Hepatocyte (in vitro differentiated cells): ENCODE measurements around the gene TAF1A. TPM values are rescaled to one million over a fixed set of nuclear protein-coding genes. Genes with fewer than 3 reads are reported as not detected.

ENCODE experiments used
- DNase-seq: peaks from one replicate; pipeline ENCODE4 v3.0.0-alpha.2; 2016; ENCODE audit warnings: low spot score
- H2AFZ ChIP-seq: fragments of 200-600 bp; sonication (generic); 2 replicates; pipeline ENCODE4 v1.6.0; 2016; ENCODE audit warnings: antibody characterized with exemption, mild to moderate bottlenecking
- H3K27ac ChIP-seq: fragments of 200-600 bp; sonication (generic); 2 replicates; pipeline ENCODE4 v1.5.1; 2016; ENCODE audit warnings: mild to moderate bottlenecking
- H3K27me3 ChIP-seq: fragments of 200-600 bp; sonication (generic); 2 replicates; pipeline ENCODE4 v1.6.1; 2016
- H3K36me3 ChIP-seq: fragments of 200-600 bp; sonication (generic); replicated peaks from 2 replicates; pipeline ENCODE4 v1.5.1; 2016; ENCODE audit warnings: low read depth; ENCODE audit not compliant: insufficient read depth
- H3K4me1 ChIP-seq: fragments of 200-600 bp; sonication (generic); 2 replicates; pipeline ENCODE4 v1.5.1; 2016; ENCODE audit warnings: mild to moderate bottlenecking, moderate library complexity; ENCODE audit not compliant: insufficient read depth
- H3K4me2 ChIP-seq: fragments of 200-600 bp; sonication (generic); 2 replicates; pipeline ENCODE4 v1.6.0; 2016
- H3K4me3 ChIP-seq: fragments of 200-600 bp; sonication (generic); 2 replicates; pipeline ENCODE4 v1.5.1; 2016; ENCODE audit warnings: mild to moderate bottlenecking
- H3K79me2 ChIP-seq: fragments of 200-600 bp; sonication (generic); 2 replicates; pipeline ENCODE4 v1.6.0; 2017; ENCODE audit warnings: mild to moderate bottlenecking
- H3K9me2 ChIP-seq: fragments of 200-600 bp; sonication (generic); replicated peaks from 2 replicates; pipeline ENCODE4 v1.6.0; 2017; ENCODE audit warnings: mild to moderate bottlenecking; ENCODE audit not compliant: insufficient read depth
- H3K9me3 ChIP-seq: fragments of 200-600 bp; sonication (generic); 2 replicates; pipeline ENCODE4 v1.5.1; 2016; ENCODE audit warnings: low read depth, mild to moderate bottlenecking
- H4K20me1 ChIP-seq: fragments of 200-600 bp; sonication (generic); 2 replicates; pipeline ENCODE4 v1.6.0; 2016; ENCODE audit warnings: mild to moderate bottlenecking; ENCODE audit not compliant: insufficient read depth, poor library complexity, severe bottlenecking
- CTCF ChIP-seq: fragments of 200-600 bp; sonication (generic); IDR thresholded peaks from 2 replicates; pipeline ENCODE4 v1.5.1; 2016; ENCODE audit warnings: antibody characterized with exemption, mild to moderate bottlenecking; ENCODE audit not compliant: poor library complexity
- EZH2 ChIP-seq: fragments of 200-600 bp; sonication (generic); IDR thresholded peaks from 2 replicates; pipeline ENCODE4 v1.6.1; 2016; ENCODE audit warnings: antibody characterized with exemption, mild to moderate bottlenecking, borderline replicate concordance
- EZH2phosphoT487 ChIP-seq: fragments of 200-600 bp; sonication (generic); IDR thresholded peaks from one replicate; pipeline ENCODE4 v1.6.1; 2018; ENCODE audit warnings: antibody characterized with exemption, mild to moderate bottlenecking, low read depth, moderate library complexity; ENCODE audit not compliant: unreplicated experiment, severe bottlenecking
- WGBS: methylation state at CpG from one replicate; pipeline ENCODE4 v1.1.6; 2016; ENCODE audit warnings: low lambda C conversion rate; ENCODE audit errors: missing lambda C conversion rate; 5-methylcytosine and 5-hydroxymethylcytosine counted together
- polyA plus RNA-seq: library from polyadenylated mRNA; unstranded; fragments of >200 nt; fragmentation: Nextera tagmentation; extraction: Ambion mirVana; gene quantifications from 2 replicates; pipeline ENCODE4 v1.2.1, GENCODE V29; 2016
- total RNA-seq: library from RNA; depleted of rRNA; stranded (reverse); fragments of >200 nt; gene quantifications from 2 replicates; pipeline ENCODE4 v1.2.3, GENCODE V29; 2014

Gene TAF1A
- total RNA-seq (6.5 and 6.9 TPM in 2 replicates), polyA plus RNA-seq (3.0 and 5.2 TPM in 2 replicates)

DNA sequence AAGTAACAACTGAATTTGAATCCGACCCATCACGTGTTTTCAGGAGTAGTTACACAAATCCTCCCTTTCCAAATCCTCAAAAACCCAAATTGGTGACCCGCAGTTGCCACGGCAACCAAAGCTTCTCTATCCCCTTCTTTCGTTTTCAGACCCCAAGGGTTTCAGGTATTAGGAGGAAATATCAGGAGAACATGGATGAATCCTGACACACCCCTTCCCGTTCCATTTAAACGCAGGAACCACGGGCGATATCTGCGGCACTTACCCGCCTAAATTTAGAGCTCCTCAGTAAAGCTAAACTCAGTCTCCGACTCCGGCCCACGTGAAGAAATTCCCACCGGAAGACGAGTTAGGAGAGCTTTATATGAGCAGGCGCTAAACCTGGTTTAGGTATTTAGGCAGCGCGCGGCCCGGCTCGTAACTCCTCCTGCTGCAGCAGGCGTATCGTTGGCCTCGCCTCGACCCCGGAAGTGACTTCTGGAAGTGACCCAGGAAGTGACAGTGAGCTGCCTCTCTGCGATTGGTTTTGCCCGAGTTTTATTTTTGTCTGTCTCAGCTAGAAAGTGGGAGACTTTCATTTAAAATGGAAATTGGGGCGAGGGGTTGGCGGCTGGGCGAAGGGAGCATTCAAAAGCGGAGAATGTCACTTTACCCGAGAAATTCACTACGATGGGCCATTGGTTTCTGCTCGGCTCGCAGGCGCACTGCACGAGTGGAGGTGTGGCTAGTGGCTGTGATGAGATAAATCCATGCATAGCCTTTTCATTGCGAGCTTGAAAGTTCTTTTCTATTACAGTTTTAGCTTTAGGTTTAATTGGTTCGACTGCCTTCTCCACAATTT is at the start of gene TAF1A:
Gene TAF1A (minus strand): TSS at position 472 of the 841 bp plus-strand sequence.
- peaks cover under 1% of the 10 kb centered on the region for H3K9me3 ChIP-seq
- under 1% methylated on average over 41 of the region's 41 CpGs for WGBS
- peak within 1 kb of the TSS; percentile 99 for H2AFZ ChIP-seq
- H3K27ac ChIP-seq = peak within 1 kb of the TSS; percentile 93
- DNase-seq = peak; percentile 92
- H3K9me2 ChIP-seq = no peaks in the 10 kb centered on the region
- H3K4me3 ChIP-seq = peak within 1 kb of the TSS; percentile 90
- peak within 1 kb of the TSS; percentile 88 for H3K4me2 ChIP-seq
- peaks cover 29% of the 10 kb centered on the region for H3K79me2 ChIP-seq
- peaks cover 9% of the 10 kb centered on the region for H3K4me1 ChIP-seq
- no peaks in the 10 kb centered on the region for H3K36me3 ChIP-seq
- no peak for TF ChIP-seq EZH2phosphoT487
- no peak for TF ChIP-seq EZH2
- TF ChIP-seq CTCF = no peak
- H4K20me1 ChIP-seq = no peaks in the 10 kb centered on the region
- no peaks in the 10 kb centered on the region for H3K27me3 ChIP-seq

DNA sequence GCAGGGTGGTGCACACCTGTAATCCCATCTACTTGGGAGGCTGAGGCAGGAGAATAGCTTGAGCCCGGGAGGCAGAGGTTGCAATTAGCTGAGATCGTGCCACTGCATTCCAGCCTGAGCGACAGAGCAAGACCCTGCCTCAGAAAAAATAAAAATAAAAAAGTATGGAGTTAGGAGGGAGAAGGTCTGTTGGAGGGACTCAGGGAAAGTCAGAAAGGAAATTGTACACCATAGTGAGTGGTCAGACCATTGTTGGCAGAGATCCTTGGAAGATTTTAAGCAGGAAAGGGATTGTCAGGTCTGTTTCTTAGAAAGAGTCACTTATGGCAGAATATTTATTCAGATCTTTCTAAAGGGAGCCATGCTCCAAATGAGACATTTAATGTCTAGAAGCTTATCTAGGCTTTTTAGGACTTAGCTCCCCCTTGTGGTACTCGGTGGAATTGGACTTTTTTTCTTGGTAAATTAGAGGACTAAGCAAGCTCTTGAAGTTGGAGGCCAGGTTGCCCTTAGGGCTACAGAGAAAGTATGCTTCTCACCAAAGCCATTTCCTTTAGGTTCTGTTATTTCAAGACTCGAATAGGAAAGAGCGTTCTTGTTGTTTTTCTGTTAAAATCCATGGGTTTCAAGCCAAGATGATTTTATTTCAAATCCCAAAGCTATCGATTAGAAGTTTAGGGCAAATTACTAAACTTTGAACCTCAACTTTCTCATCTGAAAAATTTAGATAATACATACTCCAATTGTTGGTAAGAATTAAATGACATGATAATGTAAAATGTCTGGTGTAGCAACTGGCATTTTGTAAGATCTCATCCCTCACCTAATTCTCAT is 44.7 kb upstream of the TAF1A start:
- WGBS = 54% methylated on average over 7 of the region's 7 CpGs
- H3K27me3 ChIP-seq = no peaks in the 10 kb centered on the region
- no peaks in the 10 kb centered on the region for H3K36me3 ChIP-seq

DNA sequence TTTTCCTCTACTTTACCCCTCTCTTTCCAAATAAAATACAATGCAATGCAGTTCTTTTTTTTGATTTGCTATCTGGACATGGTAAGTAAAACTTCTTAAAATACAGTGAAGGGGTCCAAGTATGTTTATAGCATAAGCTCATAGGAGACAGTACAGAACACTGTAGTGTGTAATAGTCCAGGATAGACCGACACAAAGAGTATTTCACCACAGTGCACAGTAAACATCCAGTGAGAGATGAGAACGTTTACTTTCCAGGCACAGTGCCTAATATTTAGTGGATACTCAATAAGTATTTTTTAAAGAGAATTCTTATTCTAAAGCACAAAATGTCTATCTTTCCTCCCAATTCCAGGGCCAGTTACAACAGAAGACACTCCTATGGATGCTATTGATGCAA is 43.0 kb upstream of the TAF1A start:
- no peak for TF ChIP-seq EZH2phosphoT487
- no peak for TF ChIP-seq EZH2
- no peak for TF ChIP-seq CTCF
- H3K27ac ChIP-seq = no peak overlapping the region
- WGBS = 78% methylated on average over 2 of the region's 2 CpGs
- H3K4me1 ChIP-seq = no peaks in the 10 kb centered on the region
- no peak overlapping the region for H3K4me2 ChIP-seq
- no peak overlapping the region for H3K4me3 ChIP-seq
- H4K20me1 ChIP-seq = no peaks in the 10 kb centered on the region
- H3K79me2 ChIP-seq = peaks cover 3% of the 10 kb centered on the region
- H3K9me3 ChIP-seq = no peaks in the 10 kb centered on the region
- no peaks in the 10 kb centered on the region for H3K36me3 ChIP-seq
- no peaks in the 10 kb centered on the region for H3K27me3 ChIP-seq
- H3K9me2 ChIP-seq = no peaks in the 10 kb centered on the region
- DNase-seq = no peak
- no peak overlapping the region for H2AFZ ChIP-seq

More for the DNA sequence above, 44.7 kb upstream of the TAF1A start:
- H2AFZ ChIP-seq = no peak overlapping the region
- H3K9me2 ChIP-seq = no peaks in the 10 kb centered on the region
- no peaks in the 10 kb centered on the region for H3K4me1 ChIP-seq
- no peaks in the 10 kb centered on the region for H3K9me3 ChIP-seq
- no peak overlapping the region for H3K27ac ChIP-seq
- no peak overlapping the region for H3K4me2 ChIP-seq
- H4K20me1 ChIP-seq = no peaks in the 10 kb centered on the region
- peak; percentile 90 for DNase-seq
- H3K79me2 ChIP-seq = peaks cover 3% of the 10 kb centered on the region
- no peak overlapping the region for H3K4me3 ChIP-seq
- TF ChIP-seq CTCF = peak; percentile 87
- no peak for TF ChIP-seq EZH2
